Brain microvascular endothelial cell (primary cell): ENCODE data around the gene REV1.

Source experiments
- DNase-seq: peaks from one replicate; pipeline ENCODE4 v3.0.0-alpha.2; 2020
- H3K27ac ChIP-seq: fragments of 250-450 bp; sonication (Bioruptor Pico); 2 replicates; pipeline ENCODE4 v1.5.1; 2020; ENCODE audit warnings: mild to moderate bottlenecking, moderate library complexity
- H3K27me3 ChIP-seq: fragments of 250-450 bp; sonication (Bioruptor Pico); replicated peaks from 2 replicates; pipeline ENCODE4 v1.5.1; 2020; ENCODE audit warnings: mild to moderate bottlenecking
- H3K36me3 ChIP-seq: fragments of 250-450 bp; sonication (Bioruptor Pico); replicated peaks from 2 replicates; pipeline ENCODE4 v1.5.1; 2020; ENCODE audit warnings: mild to moderate bottlenecking
- H3K4me3 ChIP-seq: 2 replicates; pipeline ENCODE4 v1.5.1; 2011; ENCODE audit warnings: low read depth, mild to moderate bottlenecking, control low read depth, low read length, moderate library complexity
- in situ Hi-C: cut with HindIII; loops from 2 replicates; pipeline ENCODE4 v1.10.0; 2017; ENCODE audit warnings: low sequenced_read_pairs, low pct_ligation_motif_present
- TF ChIP-seq, protein P1 (sequence below): IDR thresholded peaks from 2 replicates; pipeline ENCODE4 v1.5.1; 2011; ENCODE audit warnings: low read depth, mild to moderate bottlenecking, moderate library complexity, low read length, control low read depth, inconsistent platforms; ENCODE audit errors: missing control alignments

Gene REV1

DNA sequence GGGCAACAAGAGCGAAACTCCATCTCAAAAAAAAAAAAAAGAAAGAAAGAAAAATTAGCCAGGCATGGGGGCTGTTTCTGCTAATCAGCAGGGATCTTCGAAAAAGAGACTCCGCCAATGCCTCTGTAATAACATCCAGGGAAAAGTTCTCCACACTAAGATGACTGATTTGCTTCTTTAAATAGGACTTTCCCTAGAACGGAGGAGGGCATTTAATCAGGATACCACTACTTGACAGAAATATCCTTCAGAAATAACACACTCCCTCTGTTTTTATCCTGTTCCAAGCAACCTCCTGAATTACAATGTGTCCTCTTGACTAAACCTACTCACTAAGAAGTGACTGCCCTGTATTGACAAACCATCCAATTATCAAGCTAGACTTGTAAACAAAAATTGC lies 21.7 kb downstream of the REV1 start:
- Histone ChIP-seq H3K4me3 (no peak overlapping the region), H3K36me3 (no peaks in the 10 kb centered on the region), H3K27ac (no peak overlapping the region), H3K27me3 (no peaks in the 10 kb centered on the region)
- in situ Hi-C loops: no loop called here
- TF ChIP-seq, protein P1, sequence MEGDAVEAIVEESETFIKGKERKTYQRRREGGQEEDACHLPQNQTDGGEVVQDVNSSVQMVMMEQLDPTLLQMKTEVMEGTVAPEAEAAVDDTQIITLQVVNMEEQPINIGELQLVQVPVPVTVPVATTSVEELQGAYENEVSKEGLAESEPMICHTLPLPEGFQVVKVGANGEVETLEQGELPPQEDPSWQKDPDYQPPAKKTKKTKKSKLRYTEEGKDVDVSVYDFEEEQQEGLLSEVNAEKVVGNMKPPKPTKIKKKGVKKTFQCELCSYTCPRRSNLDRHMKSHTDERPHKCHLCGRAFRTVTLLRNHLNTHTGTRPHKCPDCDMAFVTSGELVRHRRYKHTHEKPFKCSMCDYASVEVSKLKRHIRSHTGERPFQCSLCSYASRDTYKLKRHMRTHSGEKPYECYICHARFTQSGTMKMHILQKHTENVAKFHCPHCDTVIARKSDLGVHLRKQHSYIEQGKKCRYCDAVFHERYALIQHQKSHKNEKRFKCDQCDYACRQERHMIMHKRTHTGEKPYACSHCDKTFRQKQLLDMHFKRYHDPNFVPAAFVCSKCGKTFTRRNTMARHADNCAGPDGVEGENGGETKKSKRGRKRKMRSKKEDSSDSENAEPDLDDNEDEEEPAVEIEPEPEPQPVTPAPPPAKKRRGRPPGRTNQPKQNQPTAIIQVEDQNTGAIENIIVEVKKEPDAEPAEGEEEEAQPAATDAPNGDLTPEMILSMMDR: no peak
- DNase-seq: no peak

DNA sequence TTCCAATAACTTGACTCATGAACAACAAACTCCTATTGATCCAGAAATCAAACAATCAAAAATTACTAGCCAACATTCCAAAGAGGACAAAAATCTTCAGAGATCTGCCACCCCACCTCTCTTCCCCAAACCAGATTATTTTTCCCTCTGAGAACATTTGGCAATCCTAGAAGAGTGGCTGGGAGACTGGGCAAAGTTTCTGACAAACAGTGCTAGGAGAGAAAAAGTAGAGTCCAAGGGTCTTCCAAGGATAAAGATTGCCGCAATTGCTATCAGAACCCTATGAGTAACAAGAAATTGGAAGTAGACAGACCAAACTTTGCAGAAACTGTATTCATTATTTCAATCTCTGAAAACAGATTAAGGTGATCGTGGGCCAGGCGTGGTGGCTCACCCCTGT lies 22.4 kb downstream of the REV1 start:
- H3K4me3 ChIP-seq: no peak overlapping the region
- in situ Hi-C loops: no loop called here
- TF ChIP-seq, protein P1: no peak
- no peaks in the 10 kb centered on the region for H3K27me3 ChIP-seq
- H3K27ac ChIP-seq: no peak overlapping the region
- DNase-seq: no peak
- H3K36me3 ChIP-seq: no peaks in the 10 kb centered on the region

DNA sequence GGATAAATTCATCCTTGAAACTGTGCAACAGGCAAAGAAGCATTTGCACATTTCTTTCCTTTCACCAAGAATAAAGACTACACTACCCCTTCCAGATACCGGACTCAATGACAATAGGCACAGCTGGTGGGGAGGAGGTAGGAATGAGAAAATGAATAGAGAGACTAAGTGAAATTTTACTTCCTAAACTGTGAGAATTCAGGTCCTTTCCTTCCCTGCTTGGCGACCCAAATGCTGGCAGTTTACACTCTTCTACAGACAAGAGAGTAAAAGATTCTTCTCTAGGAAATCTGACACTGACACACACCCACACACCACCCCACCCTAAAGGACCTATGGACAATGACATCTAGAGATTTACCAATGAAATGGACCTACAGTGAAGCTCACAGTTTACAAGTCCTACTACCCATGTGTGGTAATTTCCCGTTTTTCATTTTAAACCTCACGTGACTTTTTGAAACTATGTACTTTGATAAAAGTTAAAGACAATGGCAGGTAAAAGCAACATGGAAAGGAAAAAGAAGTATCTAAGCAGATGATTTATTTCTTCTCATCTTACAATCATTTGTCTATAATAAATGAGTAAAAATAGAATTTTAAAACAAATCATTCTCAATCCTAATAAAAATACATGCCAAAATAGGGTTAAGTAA lies 27.9 kb downstream of the REV1 start:
- Histone ChIP-seq H3K36me3 (peaks cover 20% of the 10 kb centered on the region), H3K4me3 (no peak overlapping the region), H3K27me3 (no peaks in the 10 kb centered on the region), H3K27ac (no peak overlapping the region)
- TF ChIP-seq, protein P1: no peak
- no peak for DNase-seq
- in situ Hi-C loops: no loop called here

DNA sequence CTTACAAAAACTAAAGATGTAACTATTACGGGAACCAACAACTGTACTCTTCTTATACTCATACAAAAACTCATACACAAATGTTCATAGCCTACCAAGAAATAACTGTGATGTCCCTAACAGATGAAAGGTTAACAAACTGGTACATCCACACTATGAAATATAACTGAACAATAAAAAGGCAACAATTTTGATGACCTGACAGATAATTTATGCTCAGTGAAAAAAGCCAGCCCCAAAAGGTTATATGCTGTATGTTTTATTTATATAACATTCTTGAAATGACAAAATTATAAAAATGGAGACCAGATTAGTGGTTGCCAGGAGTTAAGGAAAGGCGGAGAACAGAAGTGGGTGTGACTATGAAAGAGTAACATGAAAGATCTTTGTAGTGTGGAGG lies 31.3 kb downstream of the REV1 start:
- TF ChIP-seq, protein P1: no peak
- DNase-seq: no peak
- H3K27ac ChIP-seq: no peak overlapping the region
- H3K27me3 ChIP-seq: no peaks in the 10 kb centered on the region
- H3K4me3 ChIP-seq: no peak overlapping the region
- H3K36me3 ChIP-seq: peaks cover 28% of the 10 kb centered on the region
- in situ Hi-C loops: no loop called here

DNA sequence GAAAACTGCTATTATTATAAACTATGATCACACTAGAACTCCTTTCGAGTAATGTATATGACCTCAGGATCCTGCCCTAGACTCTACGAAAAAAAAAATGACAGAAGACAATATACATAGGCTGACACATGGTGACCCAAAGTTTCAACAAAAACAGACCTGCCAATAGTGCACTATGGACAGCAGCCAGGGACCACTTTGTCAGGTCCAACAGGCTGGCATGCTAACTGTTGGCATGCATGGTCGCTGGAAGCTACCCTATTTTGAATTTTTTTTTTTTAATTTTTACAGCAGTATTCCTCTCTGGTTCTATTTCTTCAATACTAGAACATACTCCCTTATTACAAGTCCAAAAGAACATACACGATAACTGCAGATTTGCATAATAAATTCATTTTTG lies 38.1 kb downstream of the REV1 start:
- no peak for DNase-seq
- Histone ChIP-seq H3K27me3 (no peaks in the 10 kb centered on the region), H3K4me3 (no peak overlapping the region), H3K27ac (no peak overlapping the region), H3K36me3 (peaks cover 18% of the 10 kb centered on the region)
- in situ Hi-C loops: no loop called here
- TF ChIP-seq, protein P1: no peak

DNA sequence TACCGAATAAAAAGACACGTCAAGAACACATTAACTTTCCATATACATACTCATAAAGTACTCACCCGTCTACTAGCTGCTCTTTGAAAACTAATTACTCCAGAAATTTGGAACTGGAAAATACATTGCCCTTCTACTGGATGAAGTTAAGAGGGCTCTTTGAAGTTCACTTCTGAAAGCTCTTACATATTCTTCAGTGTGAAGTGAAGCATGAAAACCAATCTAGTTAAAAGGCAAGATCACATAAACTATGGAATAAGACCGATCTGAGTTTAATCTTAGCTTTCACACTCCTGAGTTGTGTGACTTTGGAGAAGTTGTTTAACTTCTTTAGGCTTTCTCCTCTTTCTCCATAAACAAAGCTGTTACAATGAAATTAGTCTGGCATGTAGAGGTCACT lies 38.5 kb downstream of the REV1 start:
- in situ Hi-C loops: no loop called here

More for the DNA sequence above, 38.5 kb downstream of the REV1 start:
- H3K27ac ChIP-seq: no peak overlapping the region
- DNase-seq: no peak
- no peaks in the 10 kb centered on the region for H3K27me3 ChIP-seq
- peaks cover 16% of the 10 kb centered on the region for H3K36me3 ChIP-seq
- TF ChIP-seq, protein P1: no peak
- no peak overlapping the region for H3K4me3 ChIP-seq
